Colonic mucosa (tissue), 4 donors: ENCODE measurements around the gene MAMLD1. TPM values are rescaled to one million over a fixed set of nuclear protein-coding genes. Genes with fewer than 3 reads are reported as not detected.

Source experiments
- DNase-seq: peaks from one replicate; pipeline ENCODE4 v3.0.0-alpha.2; 2020
- H3K27ac ChIP-seq: fragments of 200-600 bp; one replicate; pipeline ENCODE4 v1.8.0; 2021
- H3K27me3 ChIP-seq: fragments of 200-600 bp; one replicate; pipeline ENCODE4 v1.8.0; 2021
- H3K36me3 ChIP-seq: fragments of 200-600 bp; one replicate; pipeline ENCODE4 v1.8.0; 2021
- H3K4me1 ChIP-seq: fragments of 200-600 bp; one replicate; pipeline ENCODE4 v1.8.0; 2021; ENCODE audit warnings: mild to moderate bottlenecking
- H3K4me3 ChIP-seq: fragments of 200-600 bp; one replicate; pipeline ENCODE4 v1.8.0; 2021
- H3K9ac ChIP-seq, 2 donors: one replicate each; pipeline ENCODE4 v1.7.0; 2013; ENCODE audit warnings: control low read depth in 2 of 2, low read depth in 2 of 2, low read length in 2 of 2
- H3K9me3 ChIP-seq: fragments of 200-600 bp; one replicate; pipeline ENCODE4 v1.8.0; 2021
- CTCF ChIP-seq: fragments of 200-600 bp; IDR thresholded peaks from one replicate; pipeline ENCODE4 v1.8.0; 2022; ENCODE audit warnings: antibody characterized with exemption, mild to moderate bottlenecking
- intact Hi-C: fragments of 100-400 bp; cut with DNase I; formaldehyde crosslinking; loops from one replicate; pipeline ENCODE4 v1.14.1; 2022
- total RNA-seq, 2 donors: library from RNA; stranded (reverse); fragmentation: NEBNext Ultra II Directional in 1 of 2; extraction: Animal tissue kit (Norgen Biotek cat#: 25700) in 1 of 2; gene quantifications; one replicate each; pipeline ENCODE4 v1.2.1, GENCODE V29; 2021
- donor health status: healthy.
- donor health status: DM: no; HTN: no; CAD: no.
- donor health status: DM: no; HTN: no; CAD: no.

The MAMLD1 gene
- total RNA-seq, 2 donors from 2014 or later = 0.49 to 0.93 TPM

GRCh38 chrX:150456466-150456865 lies 93.3 kb downstream of the MAMLD1 start:
- DNase-seq = no peak
- no peak for TF ChIP-seq CTCF
- intact Hi-C loops = no loop called here

GRCh38 chrX:150456941-150457340 lies 93.8 kb downstream of the MAMLD1 start:
- H3K36me3 ChIP-seq = no peaks in the 10 kb centered on the region

More at GRCh38 chrX:150456466-150456865, 93.3 kb downstream of the MAMLD1 start:
- no peak overlapping the region for H3K9ac ChIP-seq
- no peaks in the 10 kb centered on the region for H3K4me1 ChIP-seq
- H3K4me3 ChIP-seq = no peak overlapping the region
- H3K27ac ChIP-seq = no peak overlapping the region
- no peaks in the 10 kb centered on the region for H3K9me3 ChIP-seq
- H3K36me3 ChIP-seq = no peaks in the 10 kb centered on the region
- H3K27me3 ChIP-seq = no peaks in the 10 kb centered on the region

GRCh38 chrX:150459196-150459595 lies 96.1 kb downstream of the MAMLD1 start:
- intact Hi-C loops = no loop called here
- no peak for TF ChIP-seq CTCF
- Histone ChIP-seq H3K9me3 (no peaks in the 10 kb centered on the region), H3K27ac (no peak overlapping the region), H3K9ac (no peak overlapping the region), H3K36me3 (no peaks in the 10 kb centered on the region), H3K4me1 (no peaks in the 10 kb centered on the region), H3K4me3 (no peak overlapping the region), H3K27me3 (no peaks in the 10 kb centered on the region)
- no peak for DNase-seq

More at GRCh38 chrX:150456941-150457340, 93.8 kb downstream of the MAMLD1 start:
- no peak overlapping the region for H3K9ac ChIP-seq
- no peaks in the 10 kb centered on the region for H3K9me3 ChIP-seq
- no peak overlapping the region for H3K27ac ChIP-seq
- no peaks in the 10 kb centered on the region for H3K4me1 ChIP-seq
- H3K27me3 ChIP-seq = no peaks in the 10 kb centered on the region
- intact Hi-C loops = no loop called here
- H3K4me3 ChIP-seq = no peak overlapping the region
- DNase-seq = no peak
- no peak for TF ChIP-seq CTCF

- no peak for DNase-seq
- no peaks in the 10 kb centered on the region for H3K9me3 ChIP-seq
- H3K27ac ChIP-seq = no peak overlapping the region
- no peak for TF ChIP-seq CTCF
- H3K27me3 ChIP-seq = no peaks in the 10 kb centered on the region
- intact Hi-C loops = no loop called here
- no peaks in the 10 kb centered on the region for H3K36me3 ChIP-seq
- H3K9ac ChIP-seq = no peak overlapping the region
- no peak overlapping the region for H3K4me3 ChIP-seq
- no peaks in the 10 kb centered on the region for H3K4me1 ChIP-seq
These were observed 96.9 kb downstream of the MAMLD1 start for GRCh38 chrX:150460063-150460462.

- H3K4me3 ChIP-seq = no peak overlapping the region
- no peaks in the 10 kb centered on the region for H3K4me1 ChIP-seq
- DNase-seq = no peak
- H3K27ac ChIP-seq = no peak overlapping the region
- H3K9ac ChIP-seq = no peak overlapping the region
- intact Hi-C loops = no loop called here
- no peaks in the 10 kb centered on the region for H3K36me3 ChIP-seq
- no peaks in the 10 kb centered on the region for H3K9me3 ChIP-seq
- H3K27me3 ChIP-seq = no peaks in the 10 kb centered on the region
- no peak for TF ChIP-seq CTCF
These were observed 97.7 kb downstream of the MAMLD1 start for GRCh38 chrX:150460781-150461180.

- H3K27ac ChIP-seq = no peak overlapping the region
- no peaks in the 10 kb centered on the region for H3K36me3 ChIP-seq
- no peak for TF ChIP-seq CTCF
- no peak for DNase-seq
- no peak overlapping the region for H3K9ac ChIP-seq
- intact Hi-C loops = no loop called here
- no peaks in the 10 kb centered on the region for H3K4me1 ChIP-seq
- H3K4me3 ChIP-seq = no peak overlapping the region
- H3K27me3 ChIP-seq = no peaks in the 10 kb centered on the region
- no peaks in the 10 kb centered on the region for H3K9me3 ChIP-seq
These were observed 100.4 kb downstream of the MAMLD1 start for GRCh38 chrX:150463566-150463965.
